ENCODE measurements around the gene HCFC1R1. TPM values are rescaled to one million over a fixed set of nuclear protein-coding genes. Genes with fewer than 3 reads are reported as not detected.

Gene HCFC1R1
- total and polyA plus RNA-seq, 2 of the 8 experiments (the other 6 are each of a cell fraction or from before 2014, with no cell fraction given) = 72.7 to 138 TPM

- no peak overlapping the region for H3K4me3 ChIP-seq (ENCODE audit: extremely low read depth in 1 of 4, insufficient read depth in 2 of 4, low read depth in 3 of 4, low read length in 4 of 4)
- H4K8ac ChIP-seq (ENCODE audit: extremely low read depth, insufficient read depth, low read length) = no peak overlapping the region
- no peak overlapping the region for H4K5ac ChIP-seq (ENCODE audit: insufficient read length, low read depth, low read length)
- H3K79me1 ChIP-seq (ENCODE audit: low read depth, low read length) = no peaks in the 10 kb centered on the region
- FAIRE-seq (no peak), DNase-seq (ENCODE audit: low read depth in 1 of 2, low spot score in 2 of 2) (no peak)
- H3K23me2 ChIP-seq (ENCODE audit: low read depth, low read length) = peaks cover 2% of the 10 kb centered on the region
- no peak overlapping the region for H2AK5ac ChIP-seq (ENCODE audit: low read depth, low read length)
- H3K27me3 ChIP-seq (replicated peaks in 1 of 4; ENCODE audit: control insufficient read depth in 3 of 4, extremely low read depth in 1 of 4, insufficient read depth in 3 of 4, low read length in 3 of 4) = no peaks in the 10 kb centered on the region
- H4K91ac ChIP-seq (replicated peaks; ENCODE audit: insufficient read length, low read length) = no peak overlapping the region
- H3K36me3 ChIP-seq (ENCODE audit: control insufficient read depth in 2 of 4, insufficient read depth in 4 of 4, low read length in 3 of 4) = no peaks in the 10 kb centered on the region
- no peak overlapping the region for H3K14ac ChIP-seq (ENCODE audit: insufficient read length)
- no peak overlapping the region for H3K27ac ChIP-seq (ENCODE audit: low read depth, low read length)
- H3K18ac ChIP-seq (ENCODE audit: extremely low read depth, low read length) = no peak overlapping the region
- H3K4me2 ChIP-seq (ENCODE audit: insufficient read depth in 1 of 2, low read depth in 2 of 2, low read length in 2 of 2) = no peak overlapping the region
- ChIA-PET POLR2A (ENCODE audit: partially characterized antibody) (interaction anchor here (1.0 to 35.7 kb wide), 7 partner anchors 10 to 98 kb away, joined by 3 to 1808 read pairs (median 11); partner anchors contain the start of genes BICDL2, CLDN6, CLDN9 and HCFC1R1), CTCF (ENCODE audit: partially characterized antibody) (interaction anchor here (0.9 to 17.3 kb wide), 6 partner anchors 10 to 36 kb away, joined by 3 to 639 read pairs (median 8); partner anchors contain the start of genes BICDL2, CLDN6, HCFC1R1 and KREMEN2)
- 91% methylated on average over 5 of the region's 6 CpGs; no CpG with 5 or more reads in 1 of the 2 experiments for WGBS, 2 experiments (ENCODE audit: extremely low coverage in 1 of 2, insufficient coverage in 1 of 2, insufficient read length in 1 of 2, insufficient replicate concordance in 2 of 2, low coverage in 1 of 2, low lambda C conversion rate in 2 of 2, missing lambda C conversion rate in 1 of 2)
- H3K79me2 ChIP-seq (ENCODE audit: control insufficient read depth in 1 of 2, insufficient read depth in 2 of 2, low read length in 2 of 2) = no peaks in the 10 kb centered on the region
- H2BK5ac ChIP-seq (ENCODE audit: low read depth, low read length) = no peak overlapping the region
- peaks cover 0 to 26% (median 10%) of the 10 kb centered on the region in 4 experiments; a peak in 6 of 7 replicates for H3K4me1 ChIP-seq (replicated peaks in 1 of 4; ENCODE audit: control insufficient read depth in 3 of 4, insufficient read depth in 4 of 4, low read length in 3 of 4)
- no peak overlapping the region for H3K4ac ChIP-seq (replicated peaks; ENCODE audit: insufficient read length, low read depth, low read length)
- no peaks in the 10 kb centered on the region for H3K9me3 ChIP-seq (ENCODE audit: insufficient read depth in 2 of 2, low read depth in 1 of 2, low read length in 1 of 2)
- H4K20me1 ChIP-seq (replicated peaks in 1 of 2; ENCODE audit: control insufficient read depth in 1 of 2, insufficient read depth in 2 of 2, low read length in 2 of 2) = peaks cover 0 to 2% of the 10 kb centered on the region in 2 experiments
- H3K23ac ChIP-seq (ENCODE audit: insufficient read length) = no peak overlapping the region
- no peak overlapping the region for H2BK120ac ChIP-seq (replicated peaks; ENCODE audit: low read depth, low read length)
- no peak overlapping the region for H2BK12ac ChIP-seq (ENCODE audit: low read depth, low read length)
- no peak overlapping the region for H3K56ac ChIP-seq (replicated peaks; ENCODE audit: insufficient read length, low read depth, low read length)
- H3K9ac ChIP-seq (replicated peaks in 1 of 4; ENCODE audit: extremely low read depth in 1 of 4, low read depth in 3 of 4, low read length in 3 of 4) = no peak overlapping the region; a peak in 1 of 7 replicates
- H2AFZ ChIP-seq (ENCODE audit: low read length) = no peak overlapping the region
- no peak overlapping the region for H2BK20ac ChIP-seq (ENCODE audit: low read length)
- H2BK15ac ChIP-seq (ENCODE audit: low read length) = no peak overlapping the region
- TF ChIP-seq CEBPB (IDR thresholded peaks at IDR 0.05; ENCODE audit: low read depth, low read length) = no peak
- no peak for TF ChIP-seq TAF7 (optimal IDR thresholded peaks at IDR 0.05; ENCODE audit: borderline replicate concordance, low read depth, low read length)
- no peak for TF ChIP-seq HDAC6 (IDR thresholded peaks at IDR 0.05; ENCODE audit: low read depth, low read length)
- no peak for TF ChIP-seq E2F6 (IDR thresholded peaks at IDR 0.05)
- TF ChIP-seq CTCF (IDR thresholded peaks at IDR 0.05; ENCODE audit: control extremely low read depth in 1 of 3, insufficient read depth in 1 of 3, low read depth in 1 of 3, low read length in 3 of 3) = no peak
- no peak for TF ChIP-seq BACH1 (IDR thresholded peaks at IDR 0.05; ENCODE audit: low read length)
- no peak for TF ChIP-seq BRCA1 (IDR thresholded peaks at IDR 0.05; ENCODE audit: low read depth, low read length)
- no peak for TF ChIP-seq CREB1 (IDR thresholded peaks at IDR 0.05)
- no peak for TF ChIP-seq ATF2 (IDR thresholded peaks at IDR 0.05; ENCODE audit: low read length)
These were observed 23.8 kb downstream of the HCFC1R1 start for GRCh38 chr16:2999929-3000328.

Measured in H1 (cell line).